ENCODE data around the gene SRRD.

DNA sequence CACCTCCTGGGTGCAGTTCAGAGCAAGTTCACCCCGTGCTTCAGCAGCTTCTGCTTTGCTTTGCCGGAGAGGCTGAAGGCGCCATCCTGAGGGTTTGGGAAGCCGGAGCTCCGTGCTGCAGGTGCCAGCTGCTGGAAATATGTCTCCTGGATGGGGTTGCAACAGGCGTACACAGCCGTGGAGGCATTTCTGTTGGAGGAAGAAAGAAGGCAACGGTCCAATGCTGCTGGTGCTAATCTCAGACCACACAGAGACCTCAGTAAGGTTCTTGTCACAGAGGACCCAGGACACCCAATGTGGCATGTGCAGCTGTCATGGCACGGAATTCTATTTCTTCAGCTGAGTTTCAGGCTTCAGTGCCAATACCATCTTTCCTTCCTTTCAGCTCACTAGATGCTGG, 30.5 kb upstream of the SRRD start:
- TF ChIP-seq, protein P1, sequence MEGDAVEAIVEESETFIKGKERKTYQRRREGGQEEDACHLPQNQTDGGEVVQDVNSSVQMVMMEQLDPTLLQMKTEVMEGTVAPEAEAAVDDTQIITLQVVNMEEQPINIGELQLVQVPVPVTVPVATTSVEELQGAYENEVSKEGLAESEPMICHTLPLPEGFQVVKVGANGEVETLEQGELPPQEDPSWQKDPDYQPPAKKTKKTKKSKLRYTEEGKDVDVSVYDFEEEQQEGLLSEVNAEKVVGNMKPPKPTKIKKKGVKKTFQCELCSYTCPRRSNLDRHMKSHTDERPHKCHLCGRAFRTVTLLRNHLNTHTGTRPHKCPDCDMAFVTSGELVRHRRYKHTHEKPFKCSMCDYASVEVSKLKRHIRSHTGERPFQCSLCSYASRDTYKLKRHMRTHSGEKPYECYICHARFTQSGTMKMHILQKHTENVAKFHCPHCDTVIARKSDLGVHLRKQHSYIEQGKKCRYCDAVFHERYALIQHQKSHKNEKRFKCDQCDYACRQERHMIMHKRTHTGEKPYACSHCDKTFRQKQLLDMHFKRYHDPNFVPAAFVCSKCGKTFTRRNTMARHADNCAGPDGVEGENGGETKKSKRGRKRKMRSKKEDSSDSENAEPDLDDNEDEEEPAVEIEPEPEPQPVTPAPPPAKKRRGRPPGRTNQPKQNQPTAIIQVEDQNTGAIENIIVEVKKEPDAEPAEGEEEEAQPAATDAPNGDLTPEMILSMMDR (IDR thresholded peaks at IDR 0.05): no peak
- TF ChIP-seq POLR2AphosphoS5 (IDR thresholded peaks at IDR 0.05): no peak

All from suprapubic skin (tissue), 3 donors.